H9 (cell line): ENCODE data around the gene AK5. TPM values are rescaled to one million over a fixed set of nuclear protein-coding genes. Genes with fewer than 3 reads are reported as not detected.

Experiments
- DNase-seq: peaks from one replicate; pipeline ENCODE4 v3.0.0-alpha.2; 2017
- H2AFZ ChIP-seq: one replicate; pipeline ENCODE4 v1.6.1; 2013; ENCODE audit warnings: mild to moderate bottlenecking, low read length, control low read depth, moderate library complexity
- H2AK5ac ChIP-seq: 2 replicates; pipeline ENCODE4 v1.6.1; 2013; ENCODE audit warnings: low read length, control low read depth, mixed read lengths; ENCODE audit not compliant: insufficient read length
- H2BK120ac ChIP-seq: one replicate; pipeline ENCODE4 v1.6.1; 2013; ENCODE audit warnings: low read depth, mild to moderate bottlenecking, low read length, control low read depth, inconsistent platforms; ENCODE audit not compliant: poor library complexity, severe bottlenecking
- H2BK12ac ChIP-seq: 2 replicates; pipeline ENCODE4 v1.6.1; 2013; ENCODE audit warnings: low read length, control low read depth, mixed read lengths, low read depth; ENCODE audit not compliant: insufficient read length
- H2BK15ac ChIP-seq: 2 replicates; pipeline ENCODE4 v1.6.1; 2013; ENCODE audit warnings: low read depth, low read length, control low read depth
- H2BK20ac ChIP-seq: one replicate; pipeline ENCODE4 v1.6.1; 2013; ENCODE audit warnings: low read depth, mild to moderate bottlenecking, low read length, control low read depth, inconsistent platforms; ENCODE audit not compliant: poor library complexity, severe bottlenecking
- H2BK5ac ChIP-seq: 2 replicates; pipeline ENCODE4 v1.6.1; 2013; ENCODE audit warnings: low read length, control low read depth, mixed read lengths; ENCODE audit not compliant: insufficient read length
- H3K14ac ChIP-seq: 2 replicates; pipeline ENCODE4 v1.6.1; 2013; ENCODE audit warnings: low read length, control low read depth; ENCODE audit not compliant: insufficient read depth
- H3K18ac ChIP-seq: 2 replicates; pipeline ENCODE4 v1.6.1; 2013; ENCODE audit warnings: low read depth, mild to moderate bottlenecking, mixed read lengths, low read length, control low read depth; ENCODE audit not compliant: insufficient read length
- H3K23ac ChIP-seq: 2 replicates; pipeline ENCODE4 v1.6.1; 2013; ENCODE audit warnings: low read length, control low read depth, mixed read lengths, low read depth; ENCODE audit not compliant: insufficient read length
- H3K23me2 ChIP-seq: 2 replicates; pipeline ENCODE4 v1.6.1; 2013; ENCODE audit warnings: low read depth, mild to moderate bottlenecking, mixed read lengths, low read length, control low read depth; ENCODE audit not compliant: insufficient read length, poor library complexity, severe bottlenecking
- H3K27ac ChIP-seq: 2 replicates; pipeline ENCODE4 v1.5.1; 2013; ENCODE audit warnings: low read length, control low read depth, mixed read lengths, low read depth; ENCODE audit not compliant: insufficient read length
- H3K27me3 ChIP-seq: 2 replicates; pipeline ENCODE4 v1.6.1; 2013; ENCODE audit warnings: low read length, control low read depth, inconsistent platforms; ENCODE audit not compliant: insufficient read depth
- H3K4ac ChIP-seq: 2 replicates; pipeline ENCODE4 v1.6.1; 2013; ENCODE audit warnings: low read depth, mild to moderate bottlenecking, control low read depth, inconsistent platforms, low read length, moderate library complexity
- H3K4me1 ChIP-seq: 2 replicates; pipeline ENCODE4 v1.6.1; 2013; ENCODE audit warnings: low read length, control low read depth, inconsistent platforms; ENCODE audit not compliant: insufficient read depth
- H3K4me2 ChIP-seq: 2 replicates; pipeline ENCODE4 v1.6.1; 2013; ENCODE audit warnings: low read length, control low read depth, mixed read lengths; ENCODE audit not compliant: insufficient read length, insufficient read depth
- H3K56ac ChIP-seq: 2 replicates; pipeline ENCODE4 v1.6.1; 2013; ENCODE audit warnings: low read depth, mild to moderate bottlenecking, mixed read lengths, low read length, control low read depth; ENCODE audit not compliant: insufficient read length
- H3K79me1 ChIP-seq: 2 replicates; pipeline ENCODE4 v1.6.1; 2013; ENCODE audit warnings: low read depth, mild to moderate bottlenecking, moderate library complexity, low read length, control low read depth, inconsistent platforms; ENCODE audit not compliant: insufficient read depth, poor library complexity, severe bottlenecking
- H3K79me2 ChIP-seq: 2 replicates; pipeline ENCODE4 v1.6.1; 2013; ENCODE audit warnings: low read length, control low read depth, inconsistent platforms; ENCODE audit not compliant: insufficient read depth
- H3K9ac ChIP-seq: 2 replicates; pipeline ENCODE4 v1.6.1; 2013; ENCODE audit warnings: low read length, control low read depth, mixed read lengths; ENCODE audit not compliant: insufficient read length; ENCODE audit errors: extremely low read depth
- H3K9me3 ChIP-seq: one replicate; pipeline ENCODE4 v1.6.1; 2013; ENCODE audit warnings: low read depth, low read length, inconsistent platforms; ENCODE audit not compliant: control insufficient read depth
- H3T11ph ChIP-seq: one replicate; pipeline ENCODE4 v1.6.1; 2013; ENCODE audit warnings: mild to moderate bottlenecking, low read length, control low read depth, inconsistent platforms
- H4K20me1 ChIP-seq: one replicate; pipeline ENCODE4 v1.6.1; 2013; ENCODE audit not compliant: control insufficient read depth, insufficient read length, insufficient read depth
- H4K5ac ChIP-seq: 2 replicates; pipeline ENCODE4 v1.6.1; 2013; ENCODE audit warnings: low read depth, mild to moderate bottlenecking, mixed read lengths, low read length, control low read depth; ENCODE audit not compliant: insufficient read length
- H4K8ac ChIP-seq: replicated peaks from 2 replicates; pipeline ENCODE4 v1.6.1; 2013; ENCODE audit warnings: low read length, control low read depth, mixed read lengths, low read depth; ENCODE audit not compliant: insufficient read length
- H4K91ac ChIP-seq: 2 replicates; pipeline ENCODE4 v1.6.1; 2013; ENCODE audit warnings: low read depth, mild to moderate bottlenecking, moderate library complexity, mixed read lengths, low read length, control low read depth; ENCODE audit not compliant: insufficient read length
- H3K27ac Mint-ChIP-seq, 3 experiments: 2 replicates in 2 of 3; 3 replicates in 1 of 3; pipeline ENCODE4 v1.8.0; 2020 to 2021; ENCODE audit warnings: mixed read lengths in 3 of 3, mild to moderate bottlenecking in 1 of 3, moderate library complexity in 1 of 3
- H3K27me3 Mint-ChIP-seq: 2 replicates; pipeline ENCODE4 v1.8.0; 2021; ENCODE audit warnings: low read depth, mild to moderate bottlenecking, moderate library complexity, mixed read lengths
- H3K36me3 Mint-ChIP-seq, 3 experiments: 2 replicates in 2 of 3; 3 replicates in 1 of 3; pipeline ENCODE4 v1.8.0; 2020 to 2021; ENCODE audit warnings: low read depth in 3 of 3, mixed read lengths in 3 of 3; ENCODE audit not compliant: insufficient read depth in 1 of 3
- H3K4me1 Mint-ChIP-seq, 2 experiments: 2 replicates each; pipeline ENCODE4 v1.8.0; 2020; ENCODE audit warnings: mixed read lengths in 2 of 2
- H3K4me3 Mint-ChIP-seq, 2 experiments: 2 replicates in 1 of 2; 3 replicates in 1 of 2; pipeline ENCODE4 v1.8.0; 2020 to 2021; ENCODE audit warnings: mild to moderate bottlenecking in 2 of 2, mixed read lengths in 2 of 2, moderate library complexity in 1 of 2
- H3K9me3 Mint-ChIP-seq, 2 experiments: 2 replicates in 1 of 2; 3 replicates in 1 of 2; pipeline ENCODE4 v1.8.0; 2020; ENCODE audit warnings: mild to moderate bottlenecking in 2 of 2, mixed read lengths in 2 of 2, moderate library complexity in 1 of 2
- WGBS: extraction: QIAGEN DNeasy Blood & Tissue Kit; methylation state at CpG from one replicate; pipeline ENCODE4 v1.1.7; 2013; ENCODE audit warnings: missing lambda C conversion rate, low lambda C conversion rate, mixed read lengths; ENCODE audit not compliant: insufficient read length; ENCODE audit errors: extremely low coverage; 5-methylcytosine and 5-hydroxymethylcytosine counted together
- total RNA-seq: library from RNA; stranded (reverse); gene quantifications from 2 replicates; pipeline ENCODE4 v1.2.1, GENCODE V29; 2021
- TF ChIP-seq, protein P1 (sequence below): fragments of 200-600 bp; sonication (generic); conservative IDR thresholded peaks from 3 replicates; pipeline ENCODE4 v1.8.0; 2021; ENCODE audit warnings: antibody characterized with exemption, mild to moderate bottlenecking

Gene AK5
- total RNA-seq, 1 experiment from 2014 or later: 2.5 TPM

DNA sequence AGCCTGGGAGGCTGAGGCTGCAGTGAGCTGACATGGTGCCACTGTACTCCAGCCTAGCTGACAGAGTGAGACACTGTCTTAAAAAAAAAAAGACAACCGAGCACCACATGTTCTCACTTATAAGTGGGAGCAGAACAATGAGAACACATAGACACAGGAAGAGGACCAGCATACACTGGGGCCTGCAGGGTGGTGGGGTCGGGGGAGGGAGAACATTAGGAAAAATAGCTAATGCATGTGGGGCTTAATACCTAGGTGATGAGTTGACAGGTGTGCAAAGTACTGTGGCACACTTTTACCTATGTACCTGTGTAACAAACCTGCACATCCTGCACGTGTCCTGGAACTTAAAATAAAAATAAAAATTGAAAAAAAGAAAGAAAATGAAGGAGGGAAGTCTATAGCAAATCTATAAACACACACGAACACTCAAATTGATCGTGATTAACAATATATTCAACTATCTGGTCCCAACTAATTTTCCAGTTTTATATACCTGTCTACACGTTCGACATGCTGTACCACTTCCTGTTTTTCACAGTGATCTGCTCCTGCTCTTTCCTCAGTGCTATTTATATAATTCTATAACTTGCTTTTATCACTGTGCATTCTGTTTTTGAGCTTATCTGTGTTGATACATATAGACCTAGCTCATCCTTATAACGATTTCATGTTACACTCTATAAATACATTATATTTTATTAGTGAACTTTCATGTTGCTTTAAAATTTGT is 27.2 kb downstream of the AK5 start:
- H2BK15ac ChIP-seq: no peak overlapping the region
- no peaks in the 10 kb centered on the region for H3K79me1 ChIP-seq
- no peak overlapping the region for H3K27ac ChIP-seq
- H2BK12ac ChIP-seq: no peak overlapping the region
- H3K27ac Mint-ChIP-seq: no peak overlapping the region
- H3K4me2 ChIP-seq: no peak overlapping the region
- H3K9ac ChIP-seq: no peak overlapping the region
- no peaks in the 10 kb centered on the region for H3K36me3 Mint-ChIP-seq
- H4K91ac ChIP-seq: no peak overlapping the region
- no peaks in the 10 kb centered on the region for H3K27me3 Mint-ChIP-seq
- H4K20me1 ChIP-seq: no peaks in the 10 kb centered on the region
- no peak overlapping the region for H2AK5ac ChIP-seq
- no peaks in the 10 kb centered on the region for H3K27me3 ChIP-seq
- H2AFZ ChIP-seq: no peak overlapping the region
- H3K14ac ChIP-seq: no peak overlapping the region
- no peak overlapping the region for H3K56ac ChIP-seq
- no peak overlapping the region for H4K5ac ChIP-seq
- no peaks in the 10 kb centered on the region for H3K4me1 ChIP-seq
- H3K4me3 Mint-ChIP-seq: no peak overlapping the region
- H2BK20ac ChIP-seq: no peak overlapping the region
- H3K18ac ChIP-seq: no peak overlapping the region
- no peak overlapping the region for H4K8ac ChIP-seq
- H3K23me2 ChIP-seq: no peaks in the 10 kb centered on the region
- H3K4me1 Mint-ChIP-seq: peaks cover 0 to 3% of the 10 kb centered on the region in 2 experiments; a peak in 2 of 4 replicates
- H3K23ac ChIP-seq: no peak overlapping the region
- no peak overlapping the region for H3T11ph ChIP-seq
- H3K9me3 Mint-ChIP-seq: peaks cover 2 to 3% of the 10 kb centered on the region in 2 experiments; a peak in 2 of 5 replicates
- no peaks in the 10 kb centered on the region for H3K9me3 ChIP-seq
- H3K4ac ChIP-seq: no peak overlapping the region
- no peak overlapping the region for H2BK5ac ChIP-seq
- no peaks in the 10 kb centered on the region for H3K79me2 ChIP-seq
- no peak overlapping the region for H2BK120ac ChIP-seq
- TF ChIP-seq, protein P1, sequence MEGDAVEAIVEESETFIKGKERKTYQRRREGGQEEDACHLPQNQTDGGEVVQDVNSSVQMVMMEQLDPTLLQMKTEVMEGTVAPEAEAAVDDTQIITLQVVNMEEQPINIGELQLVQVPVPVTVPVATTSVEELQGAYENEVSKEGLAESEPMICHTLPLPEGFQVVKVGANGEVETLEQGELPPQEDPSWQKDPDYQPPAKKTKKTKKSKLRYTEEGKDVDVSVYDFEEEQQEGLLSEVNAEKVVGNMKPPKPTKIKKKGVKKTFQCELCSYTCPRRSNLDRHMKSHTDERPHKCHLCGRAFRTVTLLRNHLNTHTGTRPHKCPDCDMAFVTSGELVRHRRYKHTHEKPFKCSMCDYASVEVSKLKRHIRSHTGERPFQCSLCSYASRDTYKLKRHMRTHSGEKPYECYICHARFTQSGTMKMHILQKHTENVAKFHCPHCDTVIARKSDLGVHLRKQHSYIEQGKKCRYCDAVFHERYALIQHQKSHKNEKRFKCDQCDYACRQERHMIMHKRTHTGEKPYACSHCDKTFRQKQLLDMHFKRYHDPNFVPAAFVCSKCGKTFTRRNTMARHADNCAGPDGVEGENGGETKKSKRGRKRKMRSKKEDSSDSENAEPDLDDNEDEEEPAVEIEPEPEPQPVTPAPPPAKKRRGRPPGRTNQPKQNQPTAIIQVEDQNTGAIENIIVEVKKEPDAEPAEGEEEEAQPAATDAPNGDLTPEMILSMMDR: no peak
- DNase-seq: no peak
- WGBS: no CpG with 5 or more reads among the region's 8 CpGs
